Smooth muscle cell of the brain vasculature (primary cell): ENCODE measurements around the gene CDKN2A.

Source experiments
- DNase-seq: peaks from one replicate; pipeline ENCODE4 v3.0.0-alpha.2; 2012; ENCODE audit warnings: low read depth, low spot score

CDKN2A gene

DNA sequence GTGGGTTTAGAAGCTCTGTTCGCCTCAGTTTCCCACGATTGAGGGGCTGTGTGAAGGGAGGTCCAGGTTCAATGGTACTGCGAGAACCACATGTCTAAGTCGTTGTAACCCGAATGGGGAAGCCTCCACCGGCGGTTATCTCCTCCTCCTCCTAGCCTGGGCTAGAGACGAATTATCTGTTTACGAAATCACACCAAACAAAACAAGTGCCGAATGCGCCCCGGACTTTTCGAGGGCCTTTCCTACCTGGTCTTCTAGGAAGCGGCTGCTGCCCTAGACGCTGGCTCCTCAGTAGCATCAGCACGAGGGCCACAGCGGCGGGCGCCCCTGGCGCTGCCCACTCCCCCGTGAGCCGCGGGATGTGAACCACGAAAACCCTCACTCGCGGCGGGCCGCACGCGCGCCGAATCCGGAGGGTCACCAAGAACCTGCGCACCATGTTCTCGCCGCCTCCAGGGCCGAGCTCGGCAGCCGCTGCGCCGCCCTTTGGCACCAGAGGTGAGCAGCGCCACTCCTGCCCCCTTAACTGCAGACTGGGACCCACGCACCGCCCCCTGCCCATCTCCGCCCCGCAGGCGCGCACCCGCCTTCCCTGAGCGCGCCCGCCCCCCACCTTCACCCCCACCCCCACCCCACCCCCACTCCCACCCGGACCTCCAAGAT lies at the start of gene CDKN2A:
Gene CDKN2A (minus strand): TSS at position 500 of the 663 bp plus-strand sequence.
- DNase-seq = no peak

DNA sequence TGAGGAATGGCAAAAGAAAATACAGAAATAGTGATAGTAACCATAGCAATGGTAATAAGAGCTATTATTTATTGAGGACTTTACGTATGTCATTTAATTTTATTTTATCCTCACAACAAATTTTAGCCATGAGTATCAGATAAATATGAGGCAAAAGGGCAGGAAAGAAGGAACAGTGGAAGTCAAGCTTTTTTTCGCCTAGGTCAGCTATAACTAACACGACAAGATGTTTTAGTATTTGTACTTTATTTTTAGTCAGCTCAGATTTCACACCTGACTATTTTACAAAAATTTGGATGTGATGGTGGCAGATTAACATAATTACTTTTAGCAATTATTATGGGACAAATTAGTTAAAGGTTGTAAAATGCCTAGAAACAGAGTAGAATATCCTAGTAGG lies 49.7 kb upstream of the CDKN2A start:
- DNase-seq = no peak

GRCh38 chr9:22041775-22042174 lies 47.6 kb upstream of the CDKN2A start:
- no peak for DNase-seq

DNA sequence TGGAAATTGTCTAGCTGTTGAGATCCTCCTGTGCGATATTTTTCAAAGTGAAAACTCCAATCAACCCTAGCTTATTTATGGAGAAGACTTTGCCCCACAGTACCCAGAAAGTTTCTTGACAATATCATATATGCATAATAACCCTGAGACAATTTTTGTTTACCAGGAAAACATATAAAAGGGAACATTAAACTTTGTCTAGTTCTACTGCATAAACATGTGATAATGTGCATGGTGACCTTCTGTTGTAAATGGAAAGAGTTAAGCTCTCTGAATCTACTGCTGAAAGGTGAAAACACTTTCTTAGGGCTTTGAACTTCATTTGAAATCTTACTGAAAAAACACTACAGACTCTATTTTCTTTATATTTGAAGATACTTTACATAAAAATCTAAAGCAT lies 47.2 kb upstream of the CDKN2A start:
- no peak for DNase-seq

GRCh38 chr9:22040760-22041159 lies 46.6 kb upstream of the CDKN2A start:
- DNase-seq = no peak

DNA sequence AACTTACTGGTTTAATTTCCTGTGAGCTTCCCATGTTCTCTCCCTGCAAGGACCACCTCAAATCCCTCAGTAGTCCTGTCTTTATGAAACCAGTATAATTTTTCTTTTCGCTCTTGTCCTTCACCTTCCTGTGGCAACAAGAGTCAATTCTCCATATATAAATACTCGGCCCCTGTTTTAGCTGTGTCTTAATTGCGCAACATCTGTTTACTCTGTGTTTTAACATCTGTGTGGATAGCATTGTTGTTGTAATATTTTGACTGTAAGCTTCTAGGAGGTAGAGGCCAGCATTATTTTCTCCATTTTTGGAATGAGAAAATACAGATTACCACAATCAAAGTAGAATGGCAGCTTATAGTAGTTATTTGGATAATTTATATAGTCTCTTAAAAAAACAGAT lies 45.1 kb upstream of the CDKN2A start:
- DNase-seq = no peak

- no peak for DNase-seq
Observed at GRCh38 chr9:22037954-22038690, 43.9 kb upstream of the CDKN2A start.

GRCh38 chr9:22036866-22037626 lies 42.9 kb upstream of the CDKN2A start:
- no peak for DNase-seq

DNA sequence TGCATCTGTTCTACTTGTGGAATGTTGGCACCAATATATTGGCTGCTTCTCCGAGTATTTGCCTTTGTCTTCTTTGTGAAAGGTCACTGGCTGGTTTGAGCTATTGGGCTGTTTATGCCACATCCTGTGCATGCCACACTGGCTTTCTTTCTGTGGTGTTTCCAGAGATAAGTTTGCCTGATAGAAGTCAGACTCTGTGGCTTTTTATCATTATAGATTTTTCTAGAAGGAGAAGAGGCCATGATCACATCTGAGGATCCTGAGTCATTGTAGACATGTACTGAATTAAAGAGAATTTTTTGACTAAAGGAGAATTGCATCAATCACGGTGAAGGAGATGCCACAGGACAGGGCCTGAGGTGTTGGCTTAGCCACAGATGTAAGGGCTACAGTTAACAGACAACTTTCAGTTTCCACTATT lies 41.4 kb upstream of the CDKN2A start:
- no peak for DNase-seq

DNA sequence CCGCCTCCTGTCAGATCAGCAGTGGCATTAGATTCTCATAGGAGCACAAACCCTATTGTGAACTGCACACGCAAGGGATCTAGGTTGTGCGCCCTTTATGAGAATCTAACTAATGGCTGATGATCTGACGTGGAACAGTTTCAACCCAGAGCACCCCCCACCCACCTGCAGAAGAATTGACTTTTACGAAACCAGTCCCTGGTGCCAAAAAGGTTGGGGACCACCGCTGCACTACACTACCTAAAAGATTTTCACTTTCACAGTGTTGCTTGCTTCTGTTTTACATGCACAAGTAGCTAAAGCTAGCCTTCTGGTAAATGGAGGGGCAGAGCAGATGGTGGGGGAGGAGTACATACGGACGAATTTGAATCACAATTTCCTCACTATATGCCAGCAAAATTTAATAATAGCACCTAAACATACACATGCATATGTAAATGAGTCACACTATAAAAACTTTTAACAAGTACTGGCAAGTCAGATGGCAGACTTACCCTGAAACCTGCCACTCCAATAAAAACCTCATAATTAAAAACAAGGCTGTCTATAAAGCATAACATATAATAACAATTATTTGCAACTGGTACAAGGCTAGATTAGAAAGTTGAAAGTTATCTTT lies 38.9 kb upstream of the CDKN2A start:
- no peak for DNase-seq

- no peak for DNase-seq
Observed at GRCh38 chr9:22031655-22032411, 37.6 kb upstream of the CDKN2A start.

DNA sequence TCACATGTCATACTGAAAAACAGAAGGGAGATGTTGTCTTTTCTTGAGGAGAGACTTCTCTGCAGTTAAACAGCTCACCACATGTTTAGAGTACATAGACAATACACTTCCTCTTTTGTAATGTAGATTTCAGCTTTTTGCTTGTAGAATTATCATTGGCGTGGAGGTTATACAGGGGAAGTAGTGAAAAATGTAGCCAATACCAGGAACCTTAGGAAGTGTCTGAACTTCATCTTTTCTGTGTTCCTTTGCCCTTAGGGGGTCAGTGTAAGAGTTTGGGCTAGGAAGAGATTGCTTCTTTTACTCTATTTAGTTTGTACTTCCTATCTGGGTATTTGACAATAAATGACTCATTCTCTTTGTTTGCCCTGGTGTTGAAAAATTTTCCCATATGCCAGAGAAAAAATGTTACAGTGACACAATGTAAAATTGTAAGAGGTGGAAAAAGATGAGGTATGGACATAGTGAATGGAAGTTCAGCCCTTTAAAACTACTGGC lies 36.0 kb upstream of the CDKN2A start:
- no peak for DNase-seq

DNA sequence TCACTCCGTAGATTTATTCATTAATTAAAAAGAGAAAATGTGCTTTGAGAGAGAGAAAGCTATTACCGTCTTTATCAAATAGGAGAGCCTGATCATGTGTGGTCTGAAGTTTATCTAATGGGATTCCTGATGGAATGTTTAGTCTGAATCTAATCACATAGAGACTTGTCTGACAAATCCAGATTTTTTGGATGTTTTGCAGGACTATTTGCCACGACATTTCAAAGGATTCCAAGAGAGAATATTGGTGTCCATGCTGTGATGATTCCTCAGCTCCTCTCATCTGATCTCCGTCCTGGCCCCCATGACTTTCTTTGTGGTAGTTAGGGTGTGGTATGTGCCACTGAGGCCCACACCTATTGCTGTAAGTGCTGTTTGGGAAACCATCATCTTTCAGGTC lies 35.0 kb upstream of the CDKN2A start:
- DNase-seq = no peak

GRCh38 chr9:22028394-22028793 lies 34.2 kb upstream of the CDKN2A start:
- DNase-seq = no peak

DNA sequence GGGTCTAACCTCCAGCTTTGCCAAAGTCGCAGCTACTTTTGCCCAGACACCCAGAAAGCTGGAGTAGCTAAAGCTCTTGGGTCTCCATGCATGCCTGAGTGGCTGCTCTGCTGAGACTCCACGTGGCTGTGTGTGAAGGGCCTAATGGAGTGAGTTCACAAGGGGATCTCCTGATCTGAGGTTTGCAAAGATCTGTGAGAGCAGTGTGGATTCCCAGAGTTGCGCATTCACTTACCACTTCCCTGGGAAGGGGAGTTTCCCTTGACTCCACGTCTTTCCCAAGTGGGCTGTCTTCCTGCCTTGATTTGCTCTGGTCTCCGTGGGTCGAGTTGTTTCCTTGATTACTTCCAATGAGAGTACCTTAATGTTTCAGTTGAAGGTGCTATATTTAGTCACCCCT lies 32.5 kb upstream of the CDKN2A start:
- no peak for DNase-seq

DNA sequence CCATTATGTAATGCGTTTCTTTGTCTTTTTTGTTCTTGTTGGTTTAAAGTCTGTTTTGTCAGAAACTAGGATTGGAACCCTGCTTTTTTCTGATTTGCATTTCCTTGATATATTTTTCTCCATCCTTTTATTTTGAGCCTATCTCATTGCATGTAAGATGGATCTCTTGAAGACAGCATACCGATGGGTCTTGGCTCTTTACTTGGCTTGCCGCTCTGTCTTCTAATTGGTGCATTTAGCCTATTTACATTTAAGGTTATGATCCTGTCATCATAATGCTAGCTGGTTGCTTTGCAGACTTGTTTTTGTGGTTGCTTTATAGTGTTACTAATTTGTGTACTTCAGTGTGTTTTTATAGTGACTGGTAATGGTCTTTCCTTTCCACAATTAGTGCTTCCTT lies 28.2 kb upstream of the CDKN2A start:
- no peak for DNase-seq

- no peak for DNase-seq
Observed at GRCh38 chr9:22010866-22011625, 16.9 kb upstream of the CDKN2A start.

DNA sequence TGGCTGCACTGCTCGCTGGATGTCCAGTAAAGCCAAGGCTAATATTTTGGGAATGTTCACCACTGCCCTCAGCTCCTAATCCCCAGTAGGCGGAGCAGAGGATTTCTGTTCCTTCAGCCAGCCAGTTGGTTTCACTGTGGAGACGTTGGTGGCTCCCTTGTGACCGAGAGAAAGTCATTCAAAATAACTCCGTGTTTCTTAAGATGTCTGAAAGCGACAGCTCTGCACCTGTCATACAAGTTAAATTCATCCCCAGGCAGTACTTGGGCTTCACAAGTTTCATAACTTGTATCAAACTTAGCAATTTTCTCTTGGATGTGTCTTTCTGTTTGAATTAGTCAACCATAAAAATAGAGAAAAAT lies 15.3 kb upstream of the CDKN2A start:
- no peak for DNase-seq

- DNase-seq = peak; percentile 87
Observed at GRCh38 chr9:22008717-22009505, 14.7 kb upstream of the CDKN2A start, which contains the start of gene CDKN2B. TSS of gene CDKN2B (minus strand) at chr9:22009305. CDS start at chr9:22008953, 352 bp downstream.

GRCh38 chr9:22008384-22008716 lies 14.2 kb upstream of the CDKN2A start:
- DNase-seq = no peak
